Mesenchymal stem cell (in vitro differentiated cells and primary cell): Measurements from ENCODE around the gene WBP11.

Experiments
- DNase-seq: peaks from one replicate; pipeline ENCODE4 v3.0.0-alpha.2; 2013
- H2AFZ ChIP-seq: one replicate; pipeline ENCODE4 v1.6.1; 2013; ENCODE audit warnings: low read depth, mild to moderate bottlenecking, control low read depth, inconsistent platforms, low read length, moderate library complexity
- H2AK5ac ChIP-seq: 2 replicates; pipeline ENCODE4 v1.6.1; 2013; ENCODE audit warnings: low read length, moderate library complexity, mild to moderate bottlenecking, inconsistent platforms; ENCODE audit not compliant: severe bottlenecking
- H2BK120ac ChIP-seq: one replicate; pipeline ENCODE4 v1.6.1; 2013; ENCODE audit warnings: low read depth, mild to moderate bottlenecking, inconsistent platforms, low read length, moderate library complexity
- H2BK12ac ChIP-seq, 2 experiments: one replicate each; pipeline ENCODE4 v1.6.1; 2013; ENCODE audit warnings: inconsistent platforms in 2 of 2, low read length in 2 of 2, mild to moderate bottlenecking in 2 of 2, moderate library complexity in 2 of 2, control low read depth in 1 of 2
- H2BK15ac ChIP-seq: one replicate; pipeline ENCODE4 v1.6.1; 2013; ENCODE audit warnings: mild to moderate bottlenecking, low read depth, inconsistent platforms; ENCODE audit not compliant: poor library complexity, severe bottlenecking
- H2BK5ac ChIP-seq: 2 replicates; pipeline ENCODE4 v1.6.1; 2013; ENCODE audit warnings: low read depth, mild to moderate bottlenecking, low read length, control low read depth, inconsistent platforms; ENCODE audit not compliant: poor library complexity, severe bottlenecking
- H3K14ac ChIP-seq, 2 experiments: one replicate each; pipeline ENCODE4 v1.6.1; 2013; ENCODE audit warnings: inconsistent platforms in 2 of 2, low read length in 2 of 2, control low read depth in 1 of 2, mild to moderate bottlenecking in 1 of 2, moderate library complexity in 1 of 2
- H3K18ac ChIP-seq, 2 experiments: one replicate each; pipeline ENCODE4 v1.6.1; 2013; ENCODE audit warnings: inconsistent platforms in 2 of 2, low read length in 2 of 2, control low read depth in 1 of 2, low read depth in 1 of 2, mild to moderate bottlenecking in 1 of 2
- H3K23ac ChIP-seq, 2 experiments: one replicate each; pipeline ENCODE4 v1.6.1; 2013; ENCODE audit warnings: inconsistent platforms in 2 of 2, low read length in 2 of 2, mild to moderate bottlenecking in 2 of 2, moderate library complexity in 2 of 2, control low read depth in 1 of 2
- H3K27ac ChIP-seq: 2 replicates; pipeline ENCODE4 v1.5.1; 2013; ENCODE audit warnings: mild to moderate bottlenecking, moderate library complexity, low read length, control low read depth, inconsistent platforms; ENCODE audit not compliant: poor library complexity, severe bottlenecking
- H3K27me3 ChIP-seq, 2 experiments: 2 replicates each; pipeline versions ENCODE4 v1.6.1 to v1.7.0; 2013; ENCODE audit warnings: low read length in 2 of 2, mild to moderate bottlenecking in 2 of 2, moderate library complexity in 2 of 2, control low read depth in 1 of 2, inconsistent platforms in 1 of 2; ENCODE audit not compliant: control insufficient read depth in 1 of 2, insufficient read depth in 1 of 2
- H3K36me3 ChIP-seq, 2 experiments: 2 replicates each; pipeline versions ENCODE4 v1.6.1 to v1.7.0; 2013; ENCODE audit warnings: low read length in 2 of 2, control low read depth in 1 of 2, inconsistent platforms in 1 of 2, low read depth in 1 of 2, mild to moderate bottlenecking in 1 of 2; ENCODE audit not compliant: insufficient read depth in 2 of 2, control insufficient read depth in 1 of 2
- H3K4ac ChIP-seq, 2 experiments: one replicate each; pipeline ENCODE4 v1.6.1; 2013; ENCODE audit warnings: inconsistent platforms in 2 of 2, low read length in 2 of 2, mild to moderate bottlenecking in 2 of 2, moderate library complexity in 2 of 2, control low read depth in 1 of 2, low read depth in 1 of 2
- H3K4me1 ChIP-seq: 2 replicates; pipeline ENCODE4 v1.6.1; 2013; ENCODE audit warnings: low read depth, low read length, control low read depth; ENCODE audit not compliant: control insufficient read depth, insufficient read depth
- H3K4me2 ChIP-seq: 2 replicates; pipeline ENCODE4 v1.6.1; 2013; ENCODE audit warnings: low read length, mild to moderate bottlenecking, inconsistent platforms; ENCODE audit not compliant: poor library complexity, severe bottlenecking
- H3K4me3 ChIP-seq, 2 experiments: 2 replicates each; pipeline versions ENCODE4 v1.5.1 to v1.7.0; 2013; ENCODE audit warnings: low read length in 2 of 2, mild to moderate bottlenecking in 2 of 2, control low read depth in 1 of 2, low read depth in 1 of 2; ENCODE audit not compliant: insufficient read depth in 1 of 2
- H3K79me1 ChIP-seq: replicated peaks from 2 replicates; pipeline ENCODE4 v1.6.1; 2013; ENCODE audit warnings: mild to moderate bottlenecking, control low read depth, low read length, inconsistent platforms; ENCODE audit not compliant: poor library complexity, severe bottlenecking
- H3K9ac ChIP-seq: 2 replicates; pipeline ENCODE4 v1.7.0; 2013; ENCODE audit warnings: mild to moderate bottlenecking, low read length, moderate library complexity
- H3K9me3 ChIP-seq: 2 replicates; pipeline ENCODE4 v1.7.0; 2013; ENCODE audit warnings: mild to moderate bottlenecking, low read length; ENCODE audit not compliant: control insufficient read depth
- H4K8ac ChIP-seq: one replicate; pipeline ENCODE4 v1.6.1; 2013; ENCODE audit warnings: inconsistent platforms, mild to moderate bottlenecking, low read length, moderate library complexity
- H4K91ac ChIP-seq: one replicate; pipeline ENCODE4 v1.6.1; 2013; ENCODE audit warnings: mild to moderate bottlenecking, low read length, inconsistent platforms
- WGBS: methylation state at CpG from one replicate; pipeline ENCODE4 v1.1.7; 2013; ENCODE audit warnings: mixed read lengths; 5-methylcytosine and 5-hydroxymethylcytosine counted together

WBP11 gene

GRCh38 chr12:14846876-14847580 is 43.8 kb upstream of the WBP11 start:
- Histone ChIP-seq H2BK120ac (no peak overlapping the region), H4K91ac (no peak overlapping the region), H3K4me2 (peak overlapping the region; percentile 14), H2BK5ac (no peak overlapping the region), H3K9me3 (no peaks in the 10 kb centered on the region), H3K4ac (no peak overlapping the region), H4K8ac (no peak overlapping the region), H3K36me3 (no peaks in the 10 kb centered on the region), H3K4me3 (no peak overlapping the region), H3K79me1 (no peaks in the 10 kb centered on the region), H2AFZ (no peak overlapping the region), H3K18ac (no peak overlapping the region), H3K23ac (no peak overlapping the region), H2BK12ac (peak overlapping the region in 1 of 2 experiments; percentile 18), H2BK15ac (no peak overlapping the region), H3K4me1 (no peaks in the 10 kb centered on the region), H3K9ac (no peak overlapping the region), H3K27me3 (no peaks in the 10 kb centered on the region), H3K14ac (no peak overlapping the region), H2AK5ac (no peak overlapping the region), H3K27ac (no peak overlapping the region)
- whole genome bisulfite sequencing: 97% methylated on average over 3 of the region's 4 CpGs
- no peak for DNase-seq

GRCh38 chr12:14846042-14846587 is 42.8 kb upstream of the WBP11 start:
- H3K14ac ChIP-seq: no peak overlapping the region
- H3K23ac ChIP-seq: no peak overlapping the region
- DNase-seq: no peak
- H4K8ac ChIP-seq: no peak overlapping the region
- H2BK15ac ChIP-seq: no peak overlapping the region
- no peak overlapping the region for H3K18ac ChIP-seq
- no peak overlapping the region for H3K4me3 ChIP-seq
- H4K91ac ChIP-seq: no peak overlapping the region
- H2AK5ac ChIP-seq: no peak overlapping the region
- H3K27ac ChIP-seq: no peak overlapping the region
- no peaks in the 10 kb centered on the region for H3K36me3 ChIP-seq
- H3K9ac ChIP-seq: no peak overlapping the region
- no peak overlapping the region for H3K4me2 ChIP-seq
- 6% methylated on average over 1 of the region's 3 CpGs for WGBS
- H3K4me1 ChIP-seq: peaks cover 2% of the 10 kb centered on the region
- no peaks in the 10 kb centered on the region for H3K9me3 ChIP-seq
- no peak overlapping the region for H3K4ac ChIP-seq
- no peaks in the 10 kb centered on the region for H3K27me3 ChIP-seq
- no peaks in the 10 kb centered on the region for H3K79me1 ChIP-seq
- H2BK12ac ChIP-seq: no peak overlapping the region
- H2BK120ac ChIP-seq: no peak overlapping the region
- no peak overlapping the region for H2AFZ ChIP-seq
- H2BK5ac ChIP-seq: no peak overlapping the region

- Histone ChIP-seq H3K9ac (no peak overlapping the region), H3K4me1 (peaks cover 2% of the 10 kb centered on the region), H3K4me2 (no peak overlapping the region), H2BK120ac (no peak overlapping the region), H3K4ac (no peak overlapping the region), H3K36me3 (no peaks in the 10 kb centered on the region), H2AK5ac (no peak overlapping the region), H4K8ac (no peak overlapping the region), H2BK15ac (no peak overlapping the region), H4K91ac (no peak overlapping the region), H3K23ac (no peak overlapping the region), H3K27me3 (no peaks in the 10 kb centered on the region), H3K4me3 (no peak overlapping the region), H3K27ac (no peak overlapping the region), H2BK12ac (peak overlapping the region in 1 of 2 experiments; percentile 71), H3K14ac (no peak overlapping the region), H3K9me3 (no peaks in the 10 kb centered on the region), H2AFZ (no peak overlapping the region), H3K79me1 (no peaks in the 10 kb centered on the region), H2BK5ac (no peak overlapping the region), H3K18ac (no peak overlapping the region)
- 6% methylated on average over 1 of the region's 3 CpGs for WGBS
- peak; percentile 75 for DNase-seq
Measured at GRCh38 chr12:14845350-14845750, 42.1 kb upstream of the WBP11 start.

GRCh38 chr12:14844401-14844800 is 41.1 kb upstream of the WBP11 start:
- no peak overlapping the region for H2AK5ac ChIP-seq
- H2BK15ac ChIP-seq: no peak overlapping the region
- no peak overlapping the region for H4K8ac ChIP-seq
- no peak overlapping the region for H3K4ac ChIP-seq
- H4K91ac ChIP-seq: no peak overlapping the region
- H3K18ac ChIP-seq: no peak overlapping the region
- no peak overlapping the region for H2BK12ac ChIP-seq
- H2BK120ac ChIP-seq: no peak overlapping the region
- H3K4me1 ChIP-seq: peaks cover 2% of the 10 kb centered on the region
- no peaks in the 10 kb centered on the region for H3K27me3 ChIP-seq
- no peak overlapping the region for H2AFZ ChIP-seq
- no peak overlapping the region for H3K4me3 ChIP-seq
- H3K79me1 ChIP-seq: no peaks in the 10 kb centered on the region
- no peak overlapping the region for H3K27ac ChIP-seq
- no peak for DNase-seq
- no peaks in the 10 kb centered on the region for H3K9me3 ChIP-seq
- H3K36me3 ChIP-seq: no peaks in the 10 kb centered on the region
- H3K9ac ChIP-seq: no peak overlapping the region
- no peak overlapping the region for H3K4me2 ChIP-seq
- H2BK5ac ChIP-seq: no peak overlapping the region
- no peak overlapping the region for H3K23ac ChIP-seq
- no peak overlapping the region for H3K14ac ChIP-seq
